K562 (cell line): ENCODE results near the gene CPM. TPM values are rescaled to one million over a fixed set of nuclear protein-coding genes. Genes with fewer than 3 reads are reported as not detected.

Experiments
- ATF2 ChIP-seq: sonication (generic); formaldehyde crosslinking; IDR thresholded peaks from 2 replicates; pipeline ENCODE4 v1.8.1; 2022; ENCODE audit warnings: missing genetic modification reagents
- ATF4 ChIP-seq: fragments of 450-650 bp; formaldehyde crosslinking; IDR thresholded peaks from 2 replicates; pipeline ENCODE4 v1.4.0; 2022; ENCODE audit warnings: mild to moderate bottlenecking, moderate library complexity
- CGGBP1 ChIP-seq: fragments of 250-450 bp; sonication (Bioruptor Pico); IDR thresholded peaks from 2 replicates; pipeline ENCODE4 v1.9.0; 2021; ENCODE audit warnings: mild to moderate bottlenecking
- CHD2 ChIP-seq: IDR thresholded peaks from 2 replicates; pipeline ENCODE4 v1.6.1; 2011; ENCODE audit warnings: low read depth, low read length
- E2F3 ChIP-seq: fragments of 250-450 bp; sonication (Bioruptor Pico); IDR thresholded peaks from 2 replicates; pipeline ENCODE4 v1.4.0; 2020; ENCODE audit warnings: mild to moderate bottlenecking
- HIVEP1 ChIP-seq: fragments of 250-450 bp; sonication (Bioruptor Pico); IDR thresholded peaks from 2 replicates; pipeline ENCODE4 v1.4.0; 2020; ENCODE audit warnings: mild to moderate bottlenecking
- ID3 ChIP-seq, 2 experiments: fragments of 250-450 bp in 1 of 2; fragments of 450-650 bp in 1 of 2; sonication (Bioruptor Pico) in 1 of 2; IDR thresholded peaks; 2 replicates each; pipeline versions ENCODE4 v1.6.1 to v1.8.0; 2016 to 2021; ENCODE audit warnings: mild to moderate bottlenecking in 2 of 2, moderate library complexity in 2 of 2, missing compliant biosample characterization in 1 of 2, missing genetic modification characterization in 1 of 2
- ILK ChIP-seq: fragments of 450-650 bp; IDR thresholded peaks from 2 replicates; pipeline ENCODE4 v1.6.1; 2016; ENCODE audit warnings: missing genetic modification characterization, low read depth, mild to moderate bottlenecking, missing compliant biosample characterization, moderate library complexity, borderline replicate concordance
- LCOR ChIP-seq: sonication (generic); formaldehyde crosslinking; IDR thresholded peaks from 2 replicates; pipeline ENCODE4 v1.8.0; 2022; ENCODE audit warnings: mild to moderate bottlenecking, missing genetic modification reagents
- MYC ChIP-seq, 2 experiments: fragments of 250-450 bp in 1 of 2; sonication (Bioruptor Pico) in 1 of 2; IDR thresholded peaks; 2 replicates each; pipeline versions ENCODE4 v1.5.1 to v1.6.1; 2012 to 2021; ENCODE audit warnings: low read depth in 2 of 2, borderline replicate concordance in 1 of 2, improper control_type of control experiment in 1 of 2, low read length in 1 of 2, mild to moderate bottlenecking in 1 of 2, moderate library complexity in 1 of 2
- PCBP2 ChIP-seq: fragments of 200-400 bp; formaldehyde crosslinking; IDR thresholded peaks from 2 replicates; pipeline ENCODE4 v1.6.1; 2018; ENCODE audit warnings: low read length, low read depth, mild to moderate bottlenecking, moderate library complexity; ENCODE audit not compliant: poor library complexity, severe bottlenecking
- PHTF2 ChIP-seq: fragments of 250-450 bp; sonication (Bioruptor Pico); IDR thresholded peaks from 2 replicates; pipeline ENCODE4 v1.5.0; 2021; ENCODE audit warnings: mild to moderate bottlenecking
- SMAD3 ChIP-seq: fragments of 450-650 bp; formaldehyde crosslinking; conservative IDR thresholded peaks from 2 replicates; pipeline ENCODE4 v1.4.0; 2020; ENCODE audit warnings: mild to moderate bottlenecking
- SP2 ChIP-seq: IDR thresholded peaks from 2 replicates; pipeline ENCODE4 v1.6.1; 2011; ENCODE audit warnings: mild to moderate bottlenecking, low read depth, low read length, moderate library complexity; ENCODE audit not compliant: poor library complexity, severe bottlenecking; ENCODE audit errors: extremely low read depth
- TSHZ1 ChIP-seq: fragments of 250-450 bp; sonication (Bioruptor Pico); IDR thresholded peaks from 2 replicates; pipeline ENCODE4 v1.4.0; 2020; ENCODE audit warnings: mild to moderate bottlenecking, moderate library complexity
- ZBTB7A ChIP-seq: IDR thresholded peaks from 2 replicates; pipeline ENCODE4 v1.6.1; 2011; ENCODE audit warnings: low read depth, mild to moderate bottlenecking, low read length, moderate library complexity, borderline replicate concordance; ENCODE audit not compliant: control insufficient read depth
- ZNF561 ChIP-seq: fragments of 450-650 bp; formaldehyde crosslinking; conservative IDR thresholded peaks from 2 replicates; pipeline ENCODE4 v1.4.0; 2020; ENCODE audit warnings: mild to moderate bottlenecking, moderate library complexity
- ZNF668 ChIP-seq: fragments of 250-450 bp; sonication (Bioruptor Pico); IDR thresholded peaks from 2 replicates; pipeline ENCODE4 v1.8.0; 2022; ENCODE audit warnings: mild to moderate bottlenecking, inconsistent platforms
- polyA plus RNA-seq, 8 experiments: library from polyadenylated mRNA; depleted of rRNA in 4 of 8; stranded (reverse) in 5 of 8; unstranded in 3 of 8; fragments of >200 nt; fragmentation: Nextera tagmentation in 2 of 8; fragmentation: Illumina TruSeq in 1 of 8; extraction: Ambion mirVana in 2 of 8; extraction: Trizol in 1 of 8; gene quantifications; 2 replicates each; pipeline versions ENCODE4 v1.2.1 to v1.2.3, GENCODE V29; 2011 to 2014; ENCODE audit warnings: inconsistent platforms in 1 of 8, missing spikeins in 1 of 8
- total RNA-seq, 7 experiments: library from RNA; depleted of rRNA in 6 of 7; stranded (reverse); fragments of >200 nt in 6 of 7; fragmentation: Illumina TruSeq in 2 of 7; extraction: Trizol in 2 of 7; gene quantifications; 2 replicates each; pipeline versions ENCODE4 v1.2.1 to v1.2.3, GENCODE V29; 2011 to 2021; ENCODE audit warnings: low replicate concordance in 1 of 7

Gene CPM
- total and polyA plus RNA-seq, 9 of the 15 experiments (the other 6 are each of a cell fraction or from before 2014, with no cell fraction given) = 0.31 TPM; not detected in 8

DNA sequence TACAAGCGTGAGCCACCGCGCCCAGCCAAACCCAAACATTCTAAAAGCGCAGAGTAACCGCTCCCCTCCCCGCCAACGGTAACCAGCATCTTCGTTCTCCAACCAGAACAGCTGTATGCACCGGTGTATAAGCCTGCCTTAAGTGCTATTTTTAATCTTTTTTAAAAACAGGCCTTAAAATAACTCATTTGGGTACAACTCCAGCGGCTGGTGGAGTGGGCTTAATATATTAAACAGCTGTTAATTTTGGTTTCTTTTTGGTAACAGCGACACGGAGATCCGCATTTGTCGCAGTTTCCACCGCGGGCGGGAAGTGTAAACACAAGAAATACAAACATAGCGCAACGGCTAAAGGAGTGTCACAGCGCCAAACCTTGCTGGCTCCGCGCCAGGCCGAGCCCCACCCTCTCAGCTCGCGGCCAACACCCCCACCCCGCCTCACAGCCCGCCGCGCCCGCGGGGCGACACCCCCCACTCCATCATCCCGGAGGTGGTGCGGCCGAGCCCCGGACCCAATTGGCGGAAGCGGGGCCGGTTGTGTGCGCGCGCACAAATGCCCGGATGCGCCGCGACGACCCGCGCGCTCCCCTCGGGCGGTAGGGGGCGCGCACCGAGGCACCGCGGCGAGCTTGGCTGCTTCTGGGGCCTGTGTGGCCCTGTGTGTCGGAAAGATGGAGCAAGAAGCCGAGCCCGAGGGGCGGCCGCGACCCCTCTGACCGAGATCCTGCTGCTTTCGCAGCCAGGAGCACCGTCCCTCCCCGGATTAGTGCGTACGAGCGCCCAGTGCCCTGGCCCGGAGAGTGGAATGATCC is 125.2 kb downstream of the CPM start, which contains the start of gene MDM2 (continued):
- TF ChIP-seq ILK = no peak
- TF ChIP-seq SP2 = no peak
- no peak for TF ChIP-seq E2F3 (CRISPR knock-in tag)
- TF ChIP-seq ZNF668 = no peak
- TF ChIP-seq ATF2 (CRISPR knock-in tag) = no peak
- TF ChIP-seq LCOR (CRISPR knock-in tag) = peak; percentile 34; the same call in 1 of the 2 replicates
- TF ChIP-seq CGGBP1 = no peak
- TF ChIP-seq ID3 (CRISPR knock-in tag; IDR thresholded peaks at IDR 0.05) = no peak
- peak; percentile 84 for TF ChIP-seq ID3 (tag; IDR thresholded peaks at IDR 0.05)
- TF ChIP-seq HIVEP1 (CRISPR knock-in tag) = no peak
- peak; percentile 88 for TF ChIP-seq MYC (IDR thresholded peaks at IDR 0.05; ENCODE audit: low read depth, low read length)
- peak; percentile 84; the same call in 1 of the 2 replicates for TF ChIP-seq MYC (CRISPR knock-in tag; IDR thresholded peaks at IDR 0.05; ENCODE audit: borderline replicate concordance, low read depth)
- 0 out of 2 replicates have a peak, but pooled peaks have one; percentile 22 for TF ChIP-seq CHD2
- no peak for TF ChIP-seq TSHZ1 (CRISPR knock-in tag)
- no peak for TF ChIP-seq PHTF2 (CRISPR knock-in tag)
- no peak for TF ChIP-seq PCBP2
- no peak for TF ChIP-seq ATF4 (CRISPR knock-in tag)
- peak; percentile 95 for TF ChIP-seq ZBTB7A
- no peak for TF ChIP-seq ZNF561 (CRISPR knock-in tag)
- TF ChIP-seq SMAD3 = no peak
